Endometrial microvascular endothelial cells (primary cell): ENCODE measurements around the gene ERC2. TPM values are rescaled to one million over a fixed set of nuclear protein-coding genes. Genes with fewer than 3 reads are reported as not detected.
"Not testable (repeated sequence)": the region's sequence is repeated elsewhere in the genome, so short reads cannot be mapped to it uniquely, and the experiment has no call there.

Experiments used
- in situ Hi-C: cut with HindIII; loops from 2 replicates; pipeline ENCODE4 v1.10.0; 2017; ENCODE audit warnings: low sequenced_read_pairs, low pct_unique_long_range_greater_than_20kb; ENCODE audit errors: inconsistent ontology term
- total RNA-seq: library from RNA; depleted of rRNA; stranded (reverse); fragments of >200 nt; gene quantifications from one replicate; pipeline ENCODE4 v1.2.3, GENCODE V29; 2015; ENCODE audit errors: inconsistent ontology term

ERC2 gene
- total RNA-seq: not detected

DNA sequence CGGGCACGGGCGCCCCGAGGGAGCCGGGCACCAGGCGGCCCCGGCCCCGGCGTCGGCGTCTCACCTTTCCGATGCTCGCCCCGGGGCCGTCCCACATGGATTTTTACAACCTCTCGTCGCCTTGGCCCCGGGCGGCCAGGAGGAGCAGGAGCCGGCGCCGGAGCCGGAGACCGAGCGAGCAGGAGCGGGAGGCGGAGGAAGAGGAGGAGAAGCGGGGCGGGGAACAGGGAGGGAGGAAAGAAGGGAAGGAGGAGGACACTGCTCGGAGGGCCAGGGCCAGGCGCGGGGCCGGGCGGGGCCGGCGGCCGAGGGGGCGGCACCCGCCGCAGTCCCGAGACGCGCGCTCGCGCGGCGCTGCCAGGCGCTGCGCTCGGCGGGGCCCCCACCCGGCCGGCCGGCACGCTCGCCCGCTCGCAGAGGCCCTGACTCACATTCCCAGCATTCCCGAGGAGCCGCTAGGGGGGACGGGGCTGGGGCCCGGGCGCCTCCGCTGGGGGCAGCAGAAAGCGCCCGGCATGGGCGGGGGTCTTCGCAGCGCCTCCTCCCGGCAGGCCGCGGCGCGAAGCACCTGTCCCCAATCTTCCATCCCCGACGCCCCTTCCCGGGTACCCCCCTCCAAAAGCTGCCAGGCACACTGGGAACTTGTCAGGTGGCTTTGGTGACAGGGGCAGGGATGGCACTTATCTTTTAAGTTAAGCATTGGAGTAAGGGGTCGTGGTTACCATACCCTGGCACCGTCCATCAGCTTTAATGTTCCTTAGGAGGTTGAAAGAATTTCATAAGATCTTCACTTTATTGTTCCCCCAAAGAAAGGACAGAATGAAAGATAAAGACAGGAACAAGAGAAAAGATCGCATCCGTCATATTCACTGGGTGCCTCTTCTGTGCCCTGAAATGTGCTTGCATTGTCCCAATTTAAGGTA, at the start of gene ERC2:
ERC2 (minus strand) TSS at position 284 of the 923 bp plus-strand sequence.
- in situ Hi-C loops: no loop called here

DNA sequence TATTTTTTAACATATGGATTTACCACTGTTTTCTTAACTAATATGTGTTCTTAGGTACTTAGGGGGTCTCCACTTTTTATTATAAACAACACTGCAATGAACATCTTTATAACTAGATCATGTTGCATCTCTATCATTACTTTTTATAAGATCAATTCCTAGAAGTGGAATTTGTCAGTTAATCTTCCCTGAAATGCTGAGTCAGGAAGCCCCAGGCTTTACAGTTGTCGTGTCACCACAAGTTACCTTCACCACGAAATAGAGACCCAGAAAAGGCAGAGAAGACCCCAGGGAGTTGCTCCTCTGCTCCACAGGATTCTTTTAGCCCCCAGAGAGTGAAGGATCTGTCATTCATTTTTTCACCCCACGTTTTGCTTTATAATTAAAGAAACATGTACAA, 34.5 kb upstream of the ERC2 start:
- in situ Hi-C loops: no loop called here

DNA sequence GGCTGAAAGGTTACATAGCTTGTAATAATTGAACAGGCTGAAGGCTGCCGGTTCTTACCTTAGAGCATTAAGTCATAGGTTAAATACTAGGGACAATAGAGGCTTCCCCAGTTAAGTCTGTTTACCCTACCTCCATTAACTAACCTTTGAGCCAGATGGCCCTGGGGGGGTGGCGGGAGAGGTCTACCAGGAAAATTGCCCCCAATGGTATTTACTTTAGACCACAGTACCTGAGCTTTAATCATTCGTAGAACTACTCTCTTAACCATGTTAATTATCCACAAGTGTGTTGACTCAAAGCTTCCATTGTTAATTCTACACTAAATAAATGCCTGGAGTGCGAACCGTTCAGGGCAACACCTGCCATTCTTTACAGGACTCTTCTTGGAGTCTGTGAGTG, 28.1 kb upstream of the ERC2 start:
- in situ Hi-C loops: not testable (repeated sequence)

DNA sequence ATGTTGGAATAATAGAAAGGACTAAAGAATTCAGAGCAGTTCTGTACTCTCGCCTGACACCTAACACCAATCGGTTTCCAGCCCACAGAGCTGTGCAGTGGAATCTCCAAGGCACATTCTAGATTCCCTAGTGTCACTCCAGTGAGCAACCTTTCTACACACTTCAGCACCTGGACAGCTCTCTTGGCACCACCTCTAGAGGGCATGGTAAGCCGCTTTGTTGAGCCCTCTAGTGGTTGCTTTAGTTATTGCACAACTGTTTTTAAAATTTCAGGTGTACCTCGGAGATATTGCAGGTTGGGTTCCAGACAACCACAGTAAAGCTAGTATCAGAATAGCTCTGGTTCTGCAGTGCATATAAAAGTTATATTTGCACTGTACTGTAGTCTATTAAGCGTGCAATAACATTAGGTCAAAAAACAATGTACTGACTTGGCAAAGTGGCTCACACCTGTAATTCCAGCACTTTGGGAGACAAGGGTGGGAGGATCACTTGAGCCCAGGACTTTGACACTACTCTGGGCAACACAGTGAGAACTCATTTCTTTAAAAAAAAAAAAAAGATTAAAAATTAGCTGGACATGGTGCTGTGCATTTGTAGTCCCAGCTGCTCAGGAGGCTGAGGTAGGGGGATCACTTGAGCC, 26.5 kb upstream of the ERC2 start:
- in situ Hi-C loops: no loop called here

DNA sequence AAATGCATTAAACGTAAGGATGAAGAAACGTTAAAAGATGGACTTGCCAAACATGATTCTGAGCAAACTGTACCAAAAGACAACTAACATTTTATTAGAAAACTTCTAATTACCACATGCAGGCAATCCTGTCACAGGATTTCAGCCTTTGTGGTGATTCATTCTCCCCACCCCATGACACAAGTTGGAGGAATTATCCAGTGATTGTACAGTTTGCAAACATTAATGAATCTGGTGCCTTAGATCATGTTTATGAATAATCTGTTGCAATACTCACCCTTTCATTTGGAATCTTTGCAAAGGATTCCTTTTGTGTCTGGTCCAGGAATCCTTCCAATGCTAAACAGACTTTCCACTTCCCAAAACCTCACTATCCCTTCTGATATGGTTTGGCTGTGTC, 23.3 kb upstream of the ERC2 start:
- in situ Hi-C loops: no loop called here

DNA sequence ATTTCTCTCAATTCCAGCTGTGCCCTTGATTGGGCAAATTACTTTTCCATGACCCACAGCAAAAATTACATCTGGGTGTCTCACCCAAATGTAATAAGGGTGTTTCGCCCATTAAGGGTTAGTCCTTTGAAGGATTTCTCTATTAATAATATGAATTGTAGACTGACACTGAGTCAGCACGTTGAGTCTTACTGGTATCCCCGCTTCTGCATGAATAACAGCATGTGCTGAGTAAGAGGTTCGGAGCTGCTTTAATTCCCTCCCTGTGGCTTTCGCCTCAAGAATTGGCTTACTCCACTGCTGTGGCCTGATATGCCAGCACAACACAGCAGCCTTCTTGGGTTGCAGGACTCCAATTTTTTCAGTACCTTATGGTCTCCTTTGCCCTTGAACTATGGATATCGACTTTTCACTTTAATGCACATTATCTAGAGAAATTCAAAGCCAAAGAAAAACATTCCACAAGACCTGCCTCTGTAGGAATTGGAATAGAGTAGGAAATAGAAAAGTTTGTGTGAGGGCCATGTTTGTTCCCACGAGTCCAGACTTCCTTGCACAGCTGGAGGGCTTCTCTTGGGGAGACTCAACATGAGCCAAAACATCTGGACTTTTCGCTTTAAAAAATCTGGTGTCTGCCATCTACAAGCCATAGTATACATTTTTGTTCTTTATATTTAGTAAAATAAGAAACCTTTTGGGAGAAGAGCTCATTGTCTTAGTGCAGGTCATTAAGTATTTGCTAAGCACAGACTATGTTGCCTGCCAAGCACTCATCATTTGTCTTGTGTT, 20.7 kb upstream of the ERC2 start:
- in situ Hi-C loops: no loop called here

DNA sequence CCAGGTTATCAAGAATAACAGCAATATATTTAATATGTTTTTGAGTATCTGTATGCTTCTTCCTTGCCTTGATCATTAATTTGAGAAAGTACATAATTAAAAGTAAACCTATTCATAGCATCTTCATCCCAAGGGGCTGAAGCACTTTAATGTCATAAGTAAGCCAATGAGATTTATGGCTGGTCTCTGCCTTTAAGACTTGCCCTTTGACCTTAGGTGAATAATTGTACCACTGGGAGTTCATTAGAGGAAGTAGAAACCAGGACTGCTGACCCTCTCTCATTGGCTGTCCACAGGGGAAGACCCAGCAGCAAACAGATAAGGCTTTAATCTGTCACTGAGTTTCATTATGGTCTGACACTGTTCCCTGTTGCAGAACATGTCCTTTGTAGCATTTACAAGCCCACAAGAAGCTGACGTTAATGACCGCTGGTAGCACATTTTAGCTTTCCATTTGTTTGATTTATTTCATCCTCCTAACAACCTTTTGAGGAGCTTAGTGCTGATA, 16.3 kb upstream of the ERC2 start:
- in situ Hi-C loops: no loop called here

DNA sequence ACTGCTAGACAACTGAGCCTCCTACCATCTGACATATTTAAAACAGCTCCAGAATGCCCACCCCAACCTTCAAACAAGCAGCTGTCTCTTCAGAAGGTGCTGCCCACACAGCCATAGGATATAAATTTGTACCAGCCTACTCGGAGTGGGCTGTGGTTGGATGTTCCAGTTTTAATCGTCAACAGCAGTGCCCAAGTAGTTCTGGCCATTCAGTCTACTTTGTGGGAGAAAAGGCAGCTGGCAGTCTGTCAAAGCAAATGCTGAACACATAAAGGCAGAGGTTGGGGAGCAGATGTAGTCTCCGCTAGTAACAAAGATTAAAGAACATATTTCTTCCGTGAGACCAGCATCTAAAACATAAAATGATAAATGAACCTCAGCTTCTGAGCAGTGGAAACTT, 15.9 kb upstream of the ERC2 start:
- in situ Hi-C loops: no loop called here

DNA sequence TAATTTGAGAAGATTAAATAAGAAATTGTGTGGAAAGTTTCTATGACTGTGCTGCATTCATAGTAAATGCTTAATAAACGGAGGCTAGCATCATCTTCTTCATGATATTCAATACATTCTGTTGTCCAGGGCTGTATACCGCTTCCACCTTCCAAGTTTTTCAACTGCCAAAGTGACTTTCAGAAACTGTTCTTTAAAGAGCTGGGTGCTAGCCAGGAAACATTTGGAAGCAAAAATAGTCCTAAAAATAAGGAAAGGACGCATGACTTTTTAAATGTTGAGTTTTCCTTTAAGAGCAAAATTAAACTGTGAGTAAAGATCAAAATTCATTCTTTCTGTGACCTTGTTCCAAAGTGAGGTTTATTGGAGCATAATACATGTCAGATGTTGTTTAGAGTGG, 9.4 kb upstream of the ERC2 start:
- in situ Hi-C loops: no loop called here

DNA sequence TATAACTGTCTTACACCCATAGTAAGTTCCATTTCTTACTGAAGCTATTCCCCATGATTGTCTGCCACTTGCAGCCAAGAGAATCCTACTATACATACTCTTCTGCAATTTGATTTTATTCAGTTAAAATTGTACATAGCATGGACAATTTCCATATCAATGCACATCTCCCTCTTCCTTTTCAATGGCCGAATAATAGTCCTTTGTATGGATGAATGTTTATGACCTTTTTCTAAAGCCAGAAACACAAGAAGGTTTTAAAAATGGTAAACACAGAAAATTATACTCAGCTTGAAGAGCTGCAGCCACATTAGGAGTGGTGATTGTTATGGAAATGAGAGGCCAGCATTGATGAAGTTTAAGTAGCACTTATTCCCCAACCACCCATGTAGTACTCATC, 8.5 kb upstream of the ERC2 start:
- in situ Hi-C loops: no loop called here

DNA sequence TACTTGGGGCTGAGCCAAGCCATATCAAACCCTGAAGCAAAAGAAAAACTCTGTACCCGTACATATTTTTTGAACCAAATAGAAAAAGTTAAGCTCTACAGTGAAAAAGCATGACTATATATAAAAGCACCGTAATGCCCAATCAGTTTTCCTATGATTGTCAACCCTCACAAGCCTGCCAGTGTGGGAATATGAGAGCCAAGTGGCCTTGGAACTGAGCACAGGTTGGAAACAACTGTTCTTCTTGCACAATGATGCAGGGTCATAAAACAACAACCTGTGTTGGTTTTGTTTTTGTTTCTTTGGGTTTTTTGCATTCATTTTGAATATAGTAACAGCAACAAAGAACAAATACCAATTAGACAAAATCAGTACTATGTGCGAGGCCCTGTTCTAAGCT, 3.5 kb upstream of the ERC2 start:
- in situ Hi-C loops: no loop called here

DNA sequence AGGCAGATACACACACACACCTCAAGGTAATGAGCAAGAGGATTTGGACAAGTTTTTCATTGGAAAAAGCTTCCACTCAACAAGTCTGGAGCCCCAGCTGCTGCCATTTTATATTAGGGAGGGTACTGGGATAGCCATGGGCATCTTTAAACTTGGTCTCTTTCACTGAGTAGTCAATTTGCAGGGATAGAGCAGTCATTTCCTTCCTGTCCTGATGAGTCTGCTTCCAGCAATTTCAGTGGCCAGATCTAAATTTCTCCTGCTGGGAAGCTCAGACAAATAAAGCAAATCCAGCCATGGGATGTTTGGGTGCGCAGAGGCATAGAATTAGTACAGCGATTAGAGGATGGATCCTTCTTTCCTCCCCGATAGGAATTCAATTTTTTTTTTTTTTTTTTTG, 874 bp upstream of the ERC2 start:
- in situ Hi-C loops: no loop called here

DNA sequence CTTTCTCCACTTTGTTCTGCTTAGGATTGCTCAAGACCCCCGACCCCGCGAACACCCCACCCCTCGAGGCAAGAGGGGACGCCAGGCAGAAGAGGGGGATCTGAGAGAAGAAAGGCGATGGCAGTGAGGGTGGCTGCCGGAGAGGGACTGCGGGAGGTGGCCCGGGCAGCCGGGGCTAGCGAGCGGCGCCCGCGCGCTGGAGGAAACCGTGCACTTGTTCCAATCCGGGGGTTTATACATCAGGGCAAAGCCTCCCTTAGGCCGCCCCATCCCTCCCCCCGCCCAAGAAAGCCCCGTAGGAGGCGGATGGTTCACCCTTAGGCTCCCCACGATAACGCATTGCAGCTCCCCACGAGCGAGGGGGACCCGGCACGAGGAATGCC, 475 bp downstream of the ERC2 start:
- in situ Hi-C loops: no loop called here

DNA sequence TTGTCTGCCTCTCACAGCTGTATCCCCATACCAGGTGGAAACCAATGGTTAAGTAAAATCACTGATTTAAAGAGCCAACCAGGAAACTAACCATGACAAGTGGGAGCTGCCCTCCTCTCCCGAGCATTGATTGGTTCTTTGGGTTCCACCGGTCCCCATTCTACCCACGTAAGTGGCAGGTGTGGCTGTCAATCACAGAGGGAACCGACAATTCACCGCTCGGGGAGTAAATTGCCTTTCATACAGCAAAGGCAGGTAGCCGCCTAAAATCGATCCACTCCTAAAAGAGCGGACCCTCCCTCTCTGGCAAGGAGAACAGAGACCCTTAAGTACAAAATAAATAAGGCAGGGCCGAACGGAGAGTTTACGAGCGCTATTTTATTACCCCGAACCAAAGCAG, 1.2 kb downstream of the ERC2 start:
- in situ Hi-C loops: no loop called here

DNA sequence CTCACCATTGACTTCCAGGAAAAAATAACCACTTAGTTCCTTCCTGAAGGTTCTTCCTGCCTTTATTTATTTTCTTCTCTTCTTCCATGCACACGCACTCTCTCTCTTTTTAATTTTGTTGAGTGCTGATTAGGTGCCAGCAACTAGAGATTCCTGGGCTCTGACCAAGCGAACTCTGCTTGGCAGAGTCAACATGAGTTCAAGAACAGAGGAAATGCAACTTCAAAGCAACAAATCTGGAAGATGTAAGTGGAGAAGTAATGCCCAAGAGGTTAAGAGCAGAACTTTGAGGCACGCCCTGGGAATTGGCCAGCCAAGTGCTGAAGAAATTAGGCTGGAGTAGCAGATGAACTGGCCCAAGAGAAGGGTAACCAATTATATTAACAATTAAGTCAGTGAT, 8.5 kb downstream of the ERC2 start:
- in situ Hi-C loops: no loop called here

DNA sequence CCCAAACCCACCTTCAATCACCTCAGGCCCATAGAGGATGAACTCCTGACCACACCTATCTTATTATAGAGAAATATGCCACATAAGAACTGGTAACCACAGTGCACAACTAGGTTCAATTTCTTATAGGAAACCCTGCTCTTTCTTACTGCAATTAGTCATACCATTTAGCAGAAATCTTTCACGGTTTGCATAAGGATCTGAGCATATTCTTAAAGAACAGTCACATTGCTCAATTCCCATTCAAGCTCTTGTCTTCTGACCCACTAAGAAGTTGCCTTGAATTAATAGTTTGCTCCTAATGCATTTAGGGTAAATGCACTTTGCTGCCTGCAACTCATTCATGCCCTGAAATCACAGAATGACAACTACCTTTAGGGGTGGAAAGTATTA, 9.2 kb downstream of the ERC2 start:
- in situ Hi-C loops: no loop called here

DNA sequence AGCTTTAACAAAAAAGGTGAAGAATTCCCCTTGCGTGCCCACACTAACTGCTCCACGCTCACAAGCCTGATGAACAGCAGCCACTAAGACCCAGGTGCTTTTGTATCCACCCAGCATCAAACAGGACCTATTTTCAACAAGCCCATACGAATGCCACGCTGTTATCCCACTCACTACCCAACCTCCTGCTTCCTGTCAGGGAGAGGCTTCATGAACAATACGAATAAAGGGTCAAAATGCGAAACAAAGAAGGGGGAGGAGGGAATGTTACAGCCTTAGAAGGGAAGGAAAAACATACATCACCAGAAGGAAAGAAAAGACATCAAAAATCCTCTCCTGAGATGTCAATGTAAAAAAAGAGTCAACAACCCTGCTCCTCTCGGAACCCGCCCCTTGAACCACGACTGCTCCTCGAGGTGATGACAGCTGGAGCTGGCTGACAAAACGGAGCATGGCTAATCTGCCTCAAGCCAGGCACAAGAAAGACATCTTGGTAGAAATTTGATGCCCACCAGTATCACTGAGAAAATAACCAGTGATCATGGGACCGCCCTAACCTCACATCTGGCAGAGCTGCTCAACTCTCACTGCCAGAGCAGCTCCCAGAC, 9.7 kb downstream of the ERC2 start:
- in situ Hi-C loops: no loop called here

DNA sequence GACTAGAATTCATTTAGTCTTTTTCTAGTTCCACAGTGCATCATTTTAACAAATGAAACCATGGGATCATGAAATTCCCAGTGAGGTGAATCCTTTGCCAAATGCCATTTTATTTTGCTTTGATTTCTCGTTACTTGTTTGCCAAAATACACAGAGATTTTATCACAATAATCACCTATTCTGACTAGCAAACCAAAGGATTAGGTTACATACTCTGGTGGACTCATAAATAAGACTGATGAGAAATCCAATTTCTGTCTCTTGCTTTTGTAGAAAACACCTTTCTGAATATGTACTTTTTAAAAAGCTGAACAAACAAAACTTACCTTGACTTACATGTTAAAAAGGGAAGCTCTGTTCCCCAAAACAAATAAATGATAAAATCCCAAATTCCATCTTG, 12.2 kb downstream of the ERC2 start:
- in situ Hi-C loops: no loop called here

DNA sequence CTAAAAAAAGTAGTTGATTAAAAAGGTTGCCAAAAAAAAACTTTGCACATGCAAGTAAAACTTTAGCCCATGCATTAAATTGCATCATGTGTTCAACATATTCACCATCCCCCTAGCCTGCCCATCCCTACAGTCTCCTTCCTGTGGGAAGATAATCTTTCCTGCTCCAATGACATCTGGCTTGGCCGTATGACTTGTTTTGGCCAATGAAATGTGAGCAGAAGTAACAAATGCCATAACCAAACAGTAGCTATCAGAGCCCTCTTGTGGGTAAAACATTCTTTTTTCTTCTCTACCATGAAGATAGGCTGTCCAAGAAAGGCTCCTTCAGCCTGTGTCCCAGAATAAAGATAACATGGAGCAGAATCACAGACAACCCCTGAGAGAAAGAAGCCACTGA, 15.3 kb downstream of the ERC2 start:
- in situ Hi-C loops: no loop called here
